Measurements from ENCODE around the gene HPN.

- TF ChIP-seq CTCF (IDR thresholded peaks at IDR 0.05; ENCODE audit: low read length) (no peak), EZH2phosphoT487 (IDR thresholded peaks at IDR 0.05; ENCODE audit: low read length) (no peak)
Observed at GRCh38 chr19:34995551-34995950, 46.0 kb upstream of the HPN start.

Data from MM.1S (cell line).